Neural cell (in vitro differentiated cells): Measurements from ENCODE around the gene CARMIL1.

Source experiments
- POLR2AphosphoS5 ChIP-seq: IDR thresholded peaks from 2 replicates; pipeline ENCODE4 v1.6.1; 2012
- RAD21 ChIP-seq: fragments of 450-650 bp; conservative IDR thresholded peaks from 2 replicates; pipeline ENCODE4 v1.6.1; 2014; ENCODE audit warnings: antibody characterized with exemption, mild to moderate bottlenecking, moderate library complexity
- TAF1 ChIP-seq: IDR thresholded peaks from 2 replicates; pipeline ENCODE4 v1.6.1; 2012; ENCODE audit warnings: low read depth
- TF ChIP-seq, protein P1 (sequence below): IDR thresholded peaks from 2 replicates; pipeline ENCODE4 v1.6.1; 2012; ENCODE audit warnings: borderline replicate concordance

DNA sequence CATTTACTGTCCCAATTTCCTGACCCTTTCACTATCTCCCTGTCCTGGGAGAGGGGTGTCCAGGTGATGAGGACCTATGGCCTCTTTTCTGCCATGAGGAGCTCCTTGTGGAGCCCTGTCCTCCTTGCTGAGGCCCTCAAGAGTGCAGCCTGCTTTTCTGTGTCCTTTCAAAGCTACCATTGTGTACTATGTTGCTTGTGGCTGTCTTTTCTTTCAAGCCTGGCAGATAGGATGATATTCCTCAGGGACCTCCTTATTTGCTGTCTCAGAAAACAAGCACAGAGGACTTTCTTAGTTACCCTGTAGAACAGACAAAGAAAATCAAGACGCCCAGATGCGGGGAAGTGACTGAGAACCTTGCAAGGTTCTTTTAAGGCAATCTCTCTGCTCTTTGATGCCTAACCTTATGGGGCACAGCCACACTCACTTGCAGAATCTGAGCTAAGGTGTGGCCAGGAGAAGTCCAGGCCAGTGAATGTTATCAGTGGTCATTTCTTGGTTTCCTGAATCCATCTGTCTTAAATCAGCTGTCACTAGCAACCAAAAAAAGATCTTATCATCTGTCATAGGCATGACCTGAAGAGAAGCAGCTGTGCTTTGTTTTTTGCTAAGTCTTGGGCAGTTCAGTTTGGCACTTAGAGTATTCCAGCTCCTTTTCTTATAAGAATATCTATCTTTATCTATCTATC, 17.2 kb downstream of the CARMIL1 start:
- TF ChIP-seq RAD21, result no peak
- no peak for TF ChIP-seq POLR2AphosphoS5
- TF ChIP-seq, protein P1, sequence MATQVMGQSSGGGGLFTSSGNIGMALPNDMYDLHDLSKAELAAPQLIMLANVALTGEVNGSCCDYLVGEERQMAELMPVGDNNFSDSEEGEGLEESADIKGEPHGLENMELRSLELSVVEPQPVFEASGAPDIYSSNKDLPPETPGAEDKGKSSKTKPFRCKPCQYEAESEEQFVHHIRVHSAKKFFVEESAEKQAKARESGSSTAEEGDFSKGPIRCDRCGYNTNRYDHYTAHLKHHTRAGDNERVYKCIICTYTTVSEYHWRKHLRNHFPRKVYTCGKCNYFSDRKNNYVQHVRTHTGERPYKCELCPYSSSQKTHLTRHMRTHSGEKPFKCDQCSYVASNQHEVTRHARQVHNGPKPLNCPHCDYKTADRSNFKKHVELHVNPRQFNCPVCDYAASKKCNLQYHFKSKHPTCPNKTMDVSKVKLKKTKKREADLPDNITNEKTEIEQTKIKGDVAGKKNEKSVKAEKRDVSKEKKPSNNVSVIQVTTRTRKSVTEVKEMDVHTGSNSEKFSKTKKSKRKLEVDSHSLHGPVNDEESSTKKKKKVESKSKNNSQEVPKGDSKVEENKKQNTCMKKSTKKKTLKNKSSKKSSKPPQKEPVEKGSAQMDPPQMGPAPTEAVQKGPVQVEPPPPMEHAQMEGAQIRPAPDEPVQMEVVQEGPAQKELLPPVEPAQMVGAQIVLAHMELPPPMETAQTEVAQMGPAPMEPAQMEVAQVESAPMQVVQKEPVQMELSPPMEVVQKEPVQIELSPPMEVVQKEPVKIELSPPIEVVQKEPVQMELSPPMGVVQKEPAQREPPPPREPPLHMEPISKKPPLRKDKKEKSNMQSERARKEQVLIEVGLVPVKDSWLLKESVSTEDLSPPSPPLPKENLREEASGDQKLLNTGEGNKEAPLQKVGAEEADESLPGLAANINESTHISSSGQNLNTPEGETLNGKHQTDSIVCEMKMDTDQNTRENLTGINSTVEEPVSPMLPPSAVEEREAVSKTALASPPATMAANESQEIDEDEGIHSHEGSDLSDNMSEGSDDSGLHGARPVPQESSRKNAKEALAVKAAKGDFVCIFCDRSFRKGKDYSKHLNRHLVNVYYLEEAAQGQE, result no peak
- no peak for TF ChIP-seq TAF1
